ENCODE measurements around the gene FBXO38. TPM values are rescaled to one million over a fixed set of nuclear protein-coding genes. Genes with fewer than 3 reads are reported as not detected.
A peak's percentile ranks its signal among the peaks of the same experiment; 100 is the strongest.

FBXO38 gene
- 10 to 100 TPM; 29.5 to 46.5 (median 34.0) TPM for total RNA-seq

- 0% methylated on average over 33 of the region's 45 CpGs for WGBS
- no peaks in the 10 kb centered on the region for H3K27me3 ChIP-seq
- H3K4me3 ChIP-seq = peak within 1 kb of the TSS; percentile 80 to 90 (median 87)
- peak; percentile 99 for DNase-seq (ENCODE audit: extremely low spot score)
- TF ChIP-seq POLR2AphosphoS5 (IDR thresholded peaks at IDR 0.05) = peak; percentile 93 to 96
- TF ChIP-seq CTCF (IDR thresholded peaks at IDR 0.05) = peak in 2 of 3 experiments; percentile 6 to 26
- no peak for TF ChIP-seq EP300 (IDR thresholded peaks at IDR 0.05)
- TF ChIP-seq POLR2A (IDR thresholded peaks at IDR 0.05; ENCODE audit: low read depth) = peak; percentile 68
- peaks cover 30 to 50% (median 37%) of the 10 kb centered on the region in 4 donors for H3K4me1 ChIP-seq
- peaks cover 0 to 9% (median 0%) of the 10 kb centered on the region in 4 donors for H3K36me3 ChIP-seq
- peak within 1 kb of the TSS; percentile 86 to 93 (median 89) for H3K27ac ChIP-seq (replicated peaks in 1 of 4)
- intact Hi-C loops (cut with DNase I) = no loop called here
- no peaks in the 10 kb centered on the region for H3K9me3 ChIP-seq
These were observed at the start of gene FBXO38 for GRCh38 chr5:148383564-148384379. FBXO38 (plus strand) TSS chr5:148383958; CDS start chr5:148394777, 10,819 bp downstream.

GRCh38 chr5:148335259-148335658 lies 48.5 kb upstream of the FBXO38 start, which contains the start of gene SPINK9:
SPINK9 (plus strand) TSS chr5:148335559; CDS start chr5:148335614, 55 bp downstream.
- H3K9me3 ChIP-seq = peaks cover 0 to 8% (median 0%) of the 10 kb centered on the region in 4 donors
- H3K27me3 ChIP-seq = no peaks in the 10 kb centered on the region
- no peaks in the 10 kb centered on the region for H3K36me3 ChIP-seq
- no peaks in the 10 kb centered on the region for H3K4me1 ChIP-seq
- TF ChIP-seq CTCF (IDR thresholded peaks at IDR 0.05) (no peak), POLR2A (IDR thresholded peaks at IDR 0.05; ENCODE audit: low read depth) (no peak), POLR2AphosphoS5 (IDR thresholded peaks at IDR 0.05) (no peak), EP300 (IDR thresholded peaks at IDR 0.05) (no peak)
- no peak for DNase-seq (ENCODE audit: extremely low spot score)
- H3K27ac ChIP-seq (replicated peaks in 1 of 4) = no peak within 1 kb of the TSS
- WGBS = 93% methylated on average over 3 of the region's 3 CpGs
- no peak within 1 kb of the TSS for H3K4me3 ChIP-seq
- intact Hi-C loops (cut with DNase I) = no loop called here

GRCh38 chr5:148336704-148337435 lies 46.9 kb upstream of the FBXO38 start:
- no peaks in the 10 kb centered on the region for H3K36me3 ChIP-seq
- no peaks in the 10 kb centered on the region for H3K9me3 ChIP-seq
- DNase-seq (ENCODE audit: extremely low spot score) = no peak
- no peaks in the 10 kb centered on the region for H3K27me3 ChIP-seq
- 69% methylated on average over 3 of the region's 3 CpGs for WGBS
- H3K27ac ChIP-seq (replicated peaks in 1 of 4) = no peak overlapping the region
- TF ChIP-seq EP300 (IDR thresholded peaks at IDR 0.05) = no peak
- no peak for TF ChIP-seq CTCF (IDR thresholded peaks at IDR 0.05)
- no peak for TF ChIP-seq POLR2A (IDR thresholded peaks at IDR 0.05; ENCODE audit: low read depth)
- no peak for TF ChIP-seq POLR2AphosphoS5 (IDR thresholded peaks at IDR 0.05)
- intact Hi-C loops (cut with DNase I) = no loop called here
- no peak overlapping the region for H3K4me3 ChIP-seq
- no peaks in the 10 kb centered on the region for H3K4me1 ChIP-seq

GRCh38 chr5:148342371-148343045 lies 41.2 kb upstream of the FBXO38 start:
- no peaks in the 10 kb centered on the region for H3K27me3 ChIP-seq
- H3K4me3 ChIP-seq = no peak overlapping the region
- intact Hi-C loops (cut with DNase I) = no loop called here
- TF ChIP-seq POLR2AphosphoS5 (IDR thresholded peaks at IDR 0.05) (no peak), POLR2A (IDR thresholded peaks at IDR 0.05; ENCODE audit: low read depth) (no peak), CTCF (IDR thresholded peaks at IDR 0.05) (no peak), EP300 (IDR thresholded peaks at IDR 0.05) (no peak)
- 99% methylated on average over 2 of the region's 2 CpGs for WGBS
- no peaks in the 10 kb centered on the region for H3K9me3 ChIP-seq
- H3K36me3 ChIP-seq = no peaks in the 10 kb centered on the region
- no peak overlapping the region for H3K27ac ChIP-seq (replicated peaks in 1 of 4)
- H3K4me1 ChIP-seq = peaks cover 0 to 6% (median 0%) of the 10 kb centered on the region in 4 donors
- DNase-seq (ENCODE audit: extremely low spot score) = no peak

Data from esophagus muscularis mucosa (tissue), 4 donors.